ENCODE data around the gene UNC13B. TPM values are rescaled to one million over a fixed set of nuclear protein-coding genes. Genes with fewer than 3 reads are reported as not detected.

UNC13B gene
- polyA plus RNA-seq, 10 donors: 13.0 to 27.3 (median 17.7) TPM

- no peak for DNase-seq
Measured at GRCh38 chr9:35423499-35423898, 261.7 kb downstream of the UNC13B start.

- DNase-seq: no peak
Measured at GRCh38 chr9:35424356-35425352, 262.8 kb downstream of the UNC13B start.

GRCh38 chr9:35426627-35427026 lies 264.8 kb downstream of the UNC13B start:
- DNase-seq: no peak

GRCh38 chr9:35431467-35431866 lies 269.7 kb downstream of the UNC13B start:
- no peak for DNase-seq

- no peak for DNase-seq
Measured at GRCh38 chr9:35432076-35432475, 270.3 kb downstream of the UNC13B start.

- no peak for DNase-seq
Measured at GRCh38 chr9:35436933-35437332, 275.1 kb downstream of the UNC13B start.

GRCh38 chr9:35446012-35446411 lies 284.2 kb downstream of the UNC13B start:
- DNase-seq: no peak

GRCh38 chr9:35448496-35448895 lies 286.7 kb downstream of the UNC13B start:
- DNase-seq: no peak

GRCh38 chr9:35452481-35452880 lies 290.7 kb downstream of the UNC13B start:
- DNase-seq: no peak

- no peak for DNase-seq
Measured at GRCh38 chr9:35453786-35454185, 292.0 kb downstream of the UNC13B start.

Other genes starting within 250 kb of the UNC13B start
- gene PHF24, start 203.7 kb upstream of the UNC13B start, polyA plus RNA-seq (ENCODE audit: insufficient read length in 10 of 10): under 1 TPM; 0.11 to 0.56 (median 0.25) TPM
- gene DNAJB5, start 172.3 kb upstream of the UNC13B start, polyA plus RNA-seq (ENCODE audit: insufficient read length in 10 of 10): 10 to 100 TPM; 20.0 to 74.0 (median 38.8) TPM
- 100 to 1,000 TPM; 158 to 204 (median 172) TPM for gene VCP, start 89.4 kb upstream of the UNC13B start, polyA plus RNA-seq (ENCODE audit: insufficient read length in 10 of 10)
- gene FANCG, start 82.1 kb upstream of the UNC13B start, polyA plus RNA-seq (ENCODE audit: insufficient read length in 10 of 10): 10 to 100 TPM; 19.4 to 38.0 (median 25.9) TPM
- 10 to 100 TPM; 10.7 to 14.2 (median 12.3) TPM for gene PIGO, start 65.4 kb upstream of the UNC13B start, polyA plus RNA-seq (ENCODE audit: insufficient read length in 10 of 10)
- gene STOML2, start 58.9 kb upstream of the UNC13B start, polyA plus RNA-seq (ENCODE audit: insufficient read length in 10 of 10): 10 to 100 TPM; 64.0 to 76.8 (median 69.4) TPM
- gene ATOSB, start 46.1 kb upstream of the UNC13B start, polyA plus RNA-seq (ENCODE audit: insufficient read length in 10 of 10): 10 to 100 TPM in 9 of 10 donors, 1 to 10 TPM in 1; 9.4 to 13.0 (median 11.4) TPM

Data from muscle of back (tissue), 11 donors.